Neural cell (in vitro differentiated cells): ENCODE data around the gene CNIH3.

Source experiments
- CTCF ChIP-seq: fragments of 450-650 bp; IDR thresholded peaks from 2 replicates; pipeline ENCODE4 v1.5.1; 2014; ENCODE audit warnings: antibody characterized with exemption, mild to moderate bottlenecking, moderate library complexity; ENCODE audit not compliant: poor library complexity, severe bottlenecking
- EZH2 ChIP-seq: fragments of 200-600, 300-800 bp; shearing (Covaris generic), sonication (generic); IDR thresholded peaks from 2 replicates; pipeline ENCODE4 v1.6.1; 2014; ENCODE audit warnings: antibody characterized with exemption, low read length, borderline replicate concordance, mild to moderate bottlenecking; ENCODE audit not compliant: insufficient read depth, poor library complexity, severe bottlenecking
- MXI1 ChIP-seq: fragments of 450-650 bp; conservative IDR thresholded peaks from 2 replicates; pipeline ENCODE4 v1.6.1; 2014; ENCODE audit warnings: antibody characterized with exemption, mild to moderate bottlenecking; ENCODE audit not compliant: poor library complexity, severe bottlenecking
- RAD21 ChIP-seq: fragments of 450-650 bp; conservative IDR thresholded peaks from 2 replicates; pipeline ENCODE4 v1.6.1; 2014; ENCODE audit warnings: antibody characterized with exemption, mild to moderate bottlenecking, moderate library complexity
- REST ChIP-seq: IDR thresholded peaks from 2 replicates; pipeline ENCODE4 v1.6.1; 2012; ENCODE audit warnings: borderline replicate concordance
- TAF1 ChIP-seq: IDR thresholded peaks from 2 replicates; pipeline ENCODE4 v1.6.1; 2012; ENCODE audit warnings: low read depth

- TF ChIP-seq CTCF (no peak), RAD21 (no peak), TAF1 (no peak), EZH2 (no peak), MXI1 (no peak), REST (no peak)
Measured at GRCh38 chr1:224759681-224760091, 143.6 kb downstream of the CNIH3 start.
